T-cell (primary cell): ENCODE measurements around the gene CYP2D6. TPM values are rescaled to one million over a fixed set of nuclear protein-coding genes. Genes with fewer than 3 reads are reported as not detected.
"Not testable (repeated sequence)": the region's sequence is repeated elsewhere in the genome, so short reads cannot be mapped to it uniquely, and the experiment has no call there.

Experiments
- ATAC-seq, 4 experiments: fragments of 200-7000 bp in 3 of 4; fragments of 150-1000 bp in 1 of 4; cut with Tn5 transposase; replicated peaks in 1 of 4; 1 replicate in 3 of 4; 2 replicates in 1 of 4; pipeline ENCODE4 v1.10.0; 2021; ENCODE audit warnings: moderate library complexity in 3 of 4, mild to moderate bottlenecking in 2 of 4, moderate number of reproducible peaks in 1 of 4
- CTCF ChIA-PET, 2 donors: fragments of 300-600 bp; sonication (Branson Sonifier 250); formaldehyde crosslinking; loops; one replicate each; lab custom pipeline; 2022; ENCODE audit warnings: antibody characterized with exemption in 2 of 2; lab: Charles Lee
- POLR2A ChIA-PET, 2 donors: fragments of 300-600 bp; sonication (Branson Sonifier 250); formaldehyde crosslinking; loops; one replicate each; lab custom pipeline; 2022; ENCODE audit warnings: antibody characterized with exemption in 2 of 2; lab: Charles Lee
- DNase-seq, 35 experiments: peaks; one replicate each; pipeline versions ENCODE4 v3.0.0 to v3.0.0-alpha.2; 2013 to 2023
- H3K27ac ChIP-seq: one replicate; pipeline ENCODE4 v1.5.1; 2013; ENCODE audit warnings: low read length
- H3K27me3 ChIP-seq, 2 experiments: replicated peaks in 1 of 2; 1 replicate in 1 of 2; 2 replicates in 1 of 2; pipeline versions ENCODE4 v1.6.1 to v1.7.0; 2013; ENCODE audit warnings: low read length in 1 of 2, mixed read lengths in 1 of 2; ENCODE audit not compliant: control insufficient read depth in 2 of 2, insufficient read depth in 2 of 2; ENCODE audit errors: extremely low read depth in 1 of 2
- H3K36me3 ChIP-seq, 2 donors: 1 replicate in 1 of 2; 2 replicates in 1 of 2; pipeline versions ENCODE4 v1.6.1 to v1.7.0; 2013; ENCODE audit warnings: low read length in 1 of 2; ENCODE audit not compliant: control insufficient read depth in 2 of 2, insufficient read depth in 1 of 2; ENCODE audit errors: extremely low read depth in 1 of 2
- H3K4me1 ChIP-seq, 2 experiments: 1 replicate in 1 of 2; 2 replicates in 1 of 2; pipeline versions ENCODE4 v1.6.1 to v1.7.0; 2013; ENCODE audit warnings: low read length in 2 of 2, mixed read lengths in 1 of 2; ENCODE audit not compliant: insufficient read depth in 2 of 2, control insufficient read depth in 1 of 2; ENCODE audit errors: extremely low read depth in 1 of 2
- H3K4me3 ChIP-seq, 2 donors: 1 replicate in 1 of 2; 2 replicates in 1 of 2; pipeline versions ENCODE4 v1.5.1 to v1.7.0; 2013; ENCODE audit warnings: mild to moderate bottlenecking in 2 of 2, low read length in 1 of 2, moderate library complexity in 1 of 2; ENCODE audit not compliant: control insufficient read depth in 1 of 2; ENCODE audit errors: extremely low read depth in 1 of 2
- H3K9me3 ChIP-seq: 2 replicates; pipeline ENCODE4 v1.7.0; 2013
- H3K27ac Mint-ChIP-seq, 2 donors: one replicate each; pipeline ENCODE4 v1.8.0; 2020 to 2021; ENCODE audit warnings: mild to moderate bottlenecking in 2 of 2, mixed read lengths in 2 of 2
- H3K27me3 Mint-ChIP-seq, 2 donors: one replicate each; pipeline ENCODE4 v1.8.0; 2021 to 2022; ENCODE audit warnings: mixed read lengths in 2 of 2
- H3K36me3 Mint-ChIP-seq: one replicate; pipeline ENCODE4 v1.8.0; 2021; ENCODE audit warnings: mixed read lengths
- H3K4me1 Mint-ChIP-seq, 3 donors: one replicate each; pipeline ENCODE4 v1.8.0; 2020 to 2022; ENCODE audit warnings: mixed read lengths in 3 of 3, mild to moderate bottlenecking in 1 of 3
- H3K4me3 Mint-ChIP-seq, 3 donors: one replicate each; pipeline ENCODE4 v1.8.0; 2020 to 2022; ENCODE audit warnings: mild to moderate bottlenecking in 3 of 3, mixed read lengths in 3 of 3, moderate library complexity in 3 of 3
- H3K9me3 Mint-ChIP-seq, 3 donors: one replicate each; pipeline ENCODE4 v1.8.0; 2020 to 2022; ENCODE audit warnings: mixed read lengths in 3 of 3
- WGBS: methylation state at CpG from one replicate; pipeline ENCODE4 v1.1.5; 2013; ENCODE audit warnings: missing lambda C conversion rate; ENCODE audit not compliant: insufficient coverage; 5-methylcytosine and 5-hydroxymethylcytosine counted together
- total RNA-seq, 35 experiments: library from RNA in 6 of 35; stranded (reverse) in 6 of 35; fragments of 120-200 nt in 1 of 35; gene quantifications; one replicate each; pipeline versions ENCODE4 v1.2.1 to v1.2.4 and lab custom pipeline; 2013 to 2026

Gene CYP2D6
- total RNA-seq (1 to 10 TPM; 4.5 to 9.8 (median 8.6) TPM), total RNA-seq (lab: John Stamatoyannopoulos, UW) (0.21 to 3.5 (median 1.3) reads per million in 29 experiments)
- 1.4 TPM for total RNA-seq (2013)

DNA sequence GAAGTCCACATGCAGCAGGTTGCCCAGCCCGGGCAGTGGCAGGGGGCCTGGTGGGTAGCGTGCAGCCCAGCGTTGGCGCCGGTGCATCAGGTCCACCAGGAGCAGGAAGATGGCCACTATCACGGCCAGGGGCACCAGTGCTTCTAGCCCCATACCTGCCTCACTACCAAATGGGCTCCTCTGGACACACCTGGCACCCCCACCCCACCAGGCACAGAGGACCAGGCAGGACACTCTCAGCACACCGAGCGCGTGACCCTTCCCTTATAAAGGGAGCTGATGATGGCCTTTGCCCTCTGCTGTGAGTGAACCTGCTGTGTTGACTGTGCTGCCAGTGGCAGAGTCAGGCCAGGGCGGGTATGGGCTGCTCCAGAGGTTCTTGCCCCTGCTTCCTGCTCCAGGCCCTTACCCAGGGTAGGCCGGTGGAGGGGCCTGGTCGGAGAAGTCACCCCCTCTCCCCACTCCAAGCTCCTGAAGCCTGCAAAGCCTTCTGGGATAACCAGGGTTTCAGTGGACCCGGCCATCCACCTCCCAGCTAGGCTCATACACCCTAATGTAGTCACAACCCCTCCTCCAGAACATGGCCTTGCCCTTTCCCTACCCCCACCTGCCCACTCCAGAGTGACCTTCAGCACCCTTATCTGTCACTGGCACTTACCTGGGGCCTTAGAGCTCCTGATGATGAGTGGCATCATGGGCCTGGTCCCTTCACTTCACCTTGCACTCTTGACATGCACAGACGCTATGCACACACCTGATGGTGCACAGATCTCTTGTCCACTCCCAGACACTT lies at the start of gene CYP2D6:
Gene CYP2D6 (minus strand): TSS at position 172 of the 793 bp plus-strand sequence. CDS start 19 bp downstream, at position 153.
- H3K27ac ChIP-seq, H3K4me1 ChIP-seq, H3K4me3 ChIP-seq, H3K27ac Mint-ChIP-seq, H3K27me3 Mint-ChIP-seq, H3K36me3 Mint-ChIP-seq, H3K9me3 ChIP-seq, H3K4me3 Mint-ChIP-seq, H3K4me1 Mint-ChIP-seq, H3K27me3 ChIP-seq, CTCF ChIA-PET, DNase-seq, H3K36me3 ChIP-seq, ATAC-seq, POLR2A ChIA-PET, H3K9me3 Mint-ChIP-seq: not testable (repeated sequence)
- 91% methylated on average over 7 of the region's 14 CpGs for WGBS

DNA sequence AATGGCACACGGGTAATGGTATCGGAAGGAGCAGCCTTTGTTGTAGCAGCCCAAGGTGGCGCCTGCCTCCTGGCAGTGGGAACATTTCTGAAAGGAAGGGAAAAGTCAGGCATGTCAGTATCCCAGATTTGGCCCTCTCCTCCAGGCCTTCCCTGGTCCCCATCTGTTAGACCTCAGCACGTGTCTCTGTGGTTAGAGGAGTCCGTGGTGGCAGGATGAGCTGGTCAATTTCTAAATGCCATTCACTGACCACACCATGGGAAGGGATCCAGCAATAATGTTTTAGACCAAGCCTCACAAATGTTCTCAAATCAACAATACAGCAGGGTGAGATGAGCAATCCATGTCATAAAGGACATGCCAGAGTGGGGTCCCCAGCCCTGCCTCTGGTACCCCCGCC lies 49.0 kb upstream of the CYP2D6 start:
- peak overlapping the region in 1 of 2 donors; percentile 90 for H3K27ac Mint-ChIP-seq
- ChIA-PET POLR2A (no interaction called here), CTCF (interaction anchor here in 1 of 2 donors (0.9 kb wide), 1 partner anchor 256 kb away, joined by 5 read pairs; no protein-coding TSS in a partner anchor)
- Histone ChIP-seq H3K27ac (peak overlapping the region; percentile 70), H3K27me3 (no peaks in the 10 kb centered on the region), H3K36me3 (peaks cover 7 to 15% of the 10 kb centered on the region in 2 donors), H3K9me3 (no peaks in the 10 kb centered on the region), H3K4me1 (peaks cover 22 to 59% of the 10 kb centered on the region in 2 experiments), H3K4me3 (no peak overlapping the region)
- H3K27me3 Mint-ChIP-seq, result no peaks in the 10 kb centered on the region
- peaks cover 67 to 82% (median 80%) of the 10 kb centered on the region in 3 donors for H3K4me1 Mint-ChIP-seq
- no peaks in the 10 kb centered on the region for H3K9me3 Mint-ChIP-seq
- H3K4me3 Mint-ChIP-seq, result no peak overlapping the region
- DNase-seq, result no peak
- peaks cover 19% of the 10 kb centered on the region for H3K36me3 Mint-ChIP-seq
- 100% methylated on average over 1 of the region's 6 CpGs for WGBS
- no peak for ATAC-seq

DNA sequence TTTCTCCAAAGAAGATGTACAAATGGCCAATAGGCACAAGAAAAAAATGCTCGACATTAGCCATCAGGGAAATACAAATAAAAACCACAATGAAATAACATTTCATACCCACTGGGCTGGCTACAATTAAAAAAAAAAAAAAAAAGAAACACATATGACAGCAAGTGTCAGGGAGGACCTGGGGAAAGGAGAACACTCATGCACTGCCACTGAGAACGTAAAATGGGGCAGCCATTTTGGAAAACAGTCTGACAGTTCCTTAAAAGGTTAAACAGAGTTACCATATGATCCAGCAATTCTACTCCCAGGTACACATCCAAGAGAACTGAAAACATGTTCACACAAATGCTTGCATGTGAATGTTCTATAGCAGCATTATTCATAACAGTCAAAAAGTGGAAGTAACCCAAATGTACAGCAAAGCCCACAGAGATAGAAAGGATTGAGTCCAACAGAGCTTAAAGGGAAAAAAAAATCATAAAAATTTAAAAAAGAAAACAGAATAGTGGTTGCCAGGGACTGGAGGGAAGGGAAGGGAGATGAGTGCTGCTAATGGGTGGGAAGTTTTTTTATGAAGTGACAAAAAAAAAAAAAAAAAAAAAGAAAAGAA lies 48.4 kb upstream of the CYP2D6 start:
- Mint-ChIP-seq H3K27ac (no peak overlapping the region), H3K27me3 (no peaks in the 10 kb centered on the region), H3K9me3 (no peaks in the 10 kb centered on the region), H3K36me3 (peaks cover 19% of the 10 kb centered on the region), H3K4me3 (no peak overlapping the region), H3K4me1 (peaks cover 68 to 83% (median 79%) of the 10 kb centered on the region in 3 donors)
- POLR2A ChIA-PET, result interaction anchor here in 1 of 2 donors (0.6 to 0.7 kb wide), 3 partner anchors 15 to 94 kb away, joined by 3 to 24 read pairs (median 8); no protein-coding TSS in a partner anchor
- WGBS, result no CpG with 5 or more reads among the region's 2 CpGs
- DNase-seq, result no peak
- no peak overlapping the region for H3K4me3 ChIP-seq
- H3K4me1 ChIP-seq, result peaks cover 22 to 64% of the 10 kb centered on the region in 2 experiments
- no peak overlapping the region for H3K27ac ChIP-seq
- CTCF ChIA-PET, result interaction anchor here in 1 of 2 donors (0.7 to 0.9 kb wide), 4 partner anchors 15 to 256 kb away, joined by 3 to 5 read pairs (median 5); no protein-coding TSS in a partner anchor
- no peak for ATAC-seq
- no peaks in the 10 kb centered on the region for H3K9me3 ChIP-seq
- peaks cover 7 to 15% of the 10 kb centered on the region in 2 donors for H3K36me3 ChIP-seq
- no peaks in the 10 kb centered on the region for H3K27me3 ChIP-seq

GRCh38 chr22:42177891-42178336 lies 47.3 kb upstream of the CYP2D6 start:
- POLR2A ChIA-PET, result no interaction called here
- H3K27ac Mint-ChIP-seq, result peak overlapping the region in 1 of 2 donors; percentile 34
- H3K4me3 Mint-ChIP-seq, result no peak overlapping the region
- no peaks in the 10 kb centered on the region for H3K9me3 Mint-ChIP-seq
- no peak for ATAC-seq
- no peaks in the 10 kb centered on the region for H3K9me3 ChIP-seq
- no peaks in the 10 kb centered on the region for H3K27me3 ChIP-seq
- H3K36me3 ChIP-seq, result peaks cover 7 to 16% of the 10 kb centered on the region in 2 donors
- H3K27ac ChIP-seq, result no peak overlapping the region
- 90% methylated on average over 1 of the region's 5 CpGs for WGBS
- peaks cover 22 to 60% of the 10 kb centered on the region in 2 experiments for H3K4me1 ChIP-seq
- CTCF ChIA-PET, result no interaction called here
- no peak for DNase-seq
- no peak overlapping the region for H3K4me3 ChIP-seq
- H3K36me3 Mint-ChIP-seq, result peaks cover 22% of the 10 kb centered on the region
- no peaks in the 10 kb centered on the region for H3K27me3 Mint-ChIP-seq
- H3K4me1 Mint-ChIP-seq, result peaks cover 68 to 81% (median 76%) of the 10 kb centered on the region in 3 donors

DNA sequence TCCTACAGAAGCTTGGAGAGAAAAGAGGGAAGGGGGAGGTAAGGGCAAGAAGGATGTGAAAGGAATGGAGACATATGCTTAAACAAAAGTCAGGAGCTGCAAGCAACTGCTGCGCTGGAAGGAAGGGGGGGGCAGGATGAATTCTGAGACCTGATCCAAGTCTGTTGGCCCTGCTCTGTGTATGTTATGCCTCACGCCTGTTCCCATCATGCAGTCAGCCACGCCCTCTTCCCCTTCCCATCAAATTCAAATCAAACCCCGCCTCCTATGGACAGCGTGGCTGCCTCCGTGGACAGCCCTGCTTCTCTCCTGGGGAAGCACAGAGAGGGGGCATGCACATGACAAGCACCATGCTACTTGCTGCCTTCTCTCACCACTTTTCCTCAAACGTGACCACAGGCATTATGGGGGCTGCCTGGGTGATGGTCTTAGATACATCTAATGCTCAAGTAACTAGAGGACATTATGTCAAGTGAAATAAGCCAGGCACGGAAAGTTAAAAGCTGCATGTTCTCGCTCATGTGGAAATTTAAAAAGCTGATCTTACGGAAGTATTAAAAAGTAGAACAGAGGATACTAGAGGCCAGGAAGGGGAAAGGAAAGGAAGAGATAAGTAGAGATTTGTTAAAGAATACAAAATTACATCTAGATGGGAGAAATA lies 45.8 kb upstream of the CYP2D6 start:
- Histone ChIP-seq H3K36me3 (peaks cover 7 to 21% of the 10 kb centered on the region in 2 donors), H3K27me3 (no peaks in the 10 kb centered on the region), H3K27ac (no peak overlapping the region), H3K4me3 (no peak overlapping the region), H3K9me3 (no peaks in the 10 kb centered on the region), H3K4me1 (peaks cover 13 to 58% of the 10 kb centered on the region in 2 experiments)
- H3K9me3 Mint-ChIP-seq, result no peaks in the 10 kb centered on the region
- DNase-seq, result no peak
- ChIA-PET POLR2A (no interaction called here), CTCF (no interaction called here)
- no peaks in the 10 kb centered on the region for H3K27me3 Mint-ChIP-seq
- peaks cover 67 to 79% (median 73%) of the 10 kb centered on the region in 3 donors for H3K4me1 Mint-ChIP-seq
- 100% methylated on average over 5 of the region's 10 CpGs for WGBS
- H3K4me3 Mint-ChIP-seq, result no peak overlapping the region
- ATAC-seq, result no peak
- H3K36me3 Mint-ChIP-seq, result peaks cover 22% of the 10 kb centered on the region
- H3K27ac Mint-ChIP-seq, result no peak overlapping the region

DNA sequence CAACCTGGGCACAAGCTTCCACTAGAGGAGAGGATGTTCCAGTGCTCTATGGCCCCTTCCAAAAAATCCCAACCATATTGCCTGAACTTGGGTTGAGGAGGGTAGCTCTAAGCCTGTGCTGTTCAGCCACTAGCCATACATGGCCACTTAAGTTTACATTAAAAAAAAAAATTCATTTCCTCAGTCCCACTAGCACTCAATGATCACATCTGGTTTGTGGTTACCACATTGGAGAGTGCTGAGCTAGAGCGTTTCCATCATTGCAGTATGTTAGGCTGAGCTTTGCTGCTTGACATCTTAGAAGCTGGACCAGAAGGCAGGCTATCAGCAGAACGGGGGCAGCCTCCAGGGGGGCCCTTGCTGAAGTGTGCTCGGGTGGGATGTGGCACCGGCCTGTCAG lies 43.5 kb upstream of the CYP2D6 start:
- WGBS, result 55% methylated on average over 3 of the region's 4 CpGs
- ChIA-PET POLR2A (interaction anchor here in 1 of 2 donors (0.6 kb wide), 1 partner anchor 15 kb away, joined by 4 read pairs; no protein-coding TSS in a partner anchor), CTCF (interaction anchor here (0.7 to 2.6 kb wide), 2 partner anchors 83 to 270 kb away, joined by 4 to 7 read pairs; no protein-coding TSS in a partner anchor)
- ATAC-seq (peak; percentile 17 to 60 (median 47)), DNase-seq (peak in 1 of 35 experiments; percentile 38)
- Mint-ChIP-seq H3K27ac (peak overlapping the region; percentile 44 to 57), H3K36me3 (peaks cover 27% of the 10 kb centered on the region), H3K4me3 (no peak overlapping the region), H3K9me3 (no peaks in the 10 kb centered on the region), H3K4me1 (peaks cover 55 to 69% (median 61%) of the 10 kb centered on the region in 3 donors), H3K27me3 (no peaks in the 10 kb centered on the region)
- Histone ChIP-seq H3K4me3 (no peak overlapping the region), H3K27me3 (no peaks in the 10 kb centered on the region), H3K9me3 (no peaks in the 10 kb centered on the region), H3K36me3 (peaks cover 7 to 29% of the 10 kb centered on the region in 2 donors), H3K27ac (no peak overlapping the region), H3K4me1 (peaks cover 0 to 40% of the 10 kb centered on the region in 2 experiments)
